PC-3 (cell line): ENCODE data around the gene GDNF.

Experiments used
- CTCF ChIP-seq: fragments of 300-600 bp; sonication (generic); conservative IDR thresholded peaks from 2 replicates; pipeline ENCODE4 v1.5.1; 2017; ENCODE audit warnings: antibody characterized with exemption, low read depth, mild to moderate bottlenecking, low read length
- EZH2 ChIP-seq: fragments of 300-600 bp; sonication (generic); IDR thresholded peaks from one replicate; pipeline ENCODE4 v1.6.1; 2017; ENCODE audit warnings: antibody characterized with exemption, mild to moderate bottlenecking, low read length; ENCODE audit not compliant: unreplicated experiment

GRCh38 chr5:37837414-37838032, 2.3 kb downstream of the GDNF start:
- TF ChIP-seq CTCF (peak; percentile 89), EZH2 (no peak)
